T-helper 1 cell treated with Interleukin-12 subunit alpha and Interleukin-12 subunit beta and Interleukin-4 antibody, amounts not matched to agents 30 μg/mL and 1 μg/mL, for 36 hours (primary cell): Measurements from ENCODE around the gene CEP112.

Experiments used
- H3K27ac Mint-ChIP-seq: one replicate; pipeline ENCODE4 v1.8.0; 2021; ENCODE audit warnings: mild to moderate bottlenecking, mixed read lengths
- H3K27me3 Mint-ChIP-seq: one replicate; pipeline ENCODE4 v1.8.0; 2021; ENCODE audit warnings: low read depth, mixed read lengths
- H3K36me3 Mint-ChIP-seq: one replicate; pipeline ENCODE4 v1.8.0; 2021; ENCODE audit warnings: low read depth, mixed read lengths
- H3K4me1 Mint-ChIP-seq: one replicate; pipeline ENCODE4 v1.8.0; 2021; ENCODE audit warnings: low read depth, mixed read lengths
- H3K4me3 Mint-ChIP-seq: one replicate; pipeline ENCODE4 v1.8.0; 2021; ENCODE audit warnings: mild to moderate bottlenecking, moderate library complexity, mixed read lengths
- H3K9me3 Mint-ChIP-seq: one replicate; pipeline ENCODE4 v1.8.0; 2021; ENCODE audit warnings: mixed read lengths

CEP112 gene

GRCh38 chr17:66032082-66032712, 159.7 kb downstream of the CEP112 start:
- Mint-ChIP-seq H3K4me3 (no peak overlapping the region), H3K4me1 (peaks cover 3% of the 10 kb centered on the region), H3K27me3 (peaks cover 8% of the 10 kb centered on the region), H3K27ac (no peak overlapping the region), H3K9me3 (no peaks in the 10 kb centered on the region), H3K36me3 (peaks cover 2% of the 10 kb centered on the region)

GRCh38 chr17:66025551-66025950, 166.4 kb downstream of the CEP112 start:
- no peak overlapping the region for H3K27ac Mint-ChIP-seq
- peaks cover 4% of the 10 kb centered on the region for H3K36me3 Mint-ChIP-seq
- peaks cover 18% of the 10 kb centered on the region for H3K27me3 Mint-ChIP-seq
- no peak overlapping the region for H3K4me3 Mint-ChIP-seq
- peaks cover 26% of the 10 kb centered on the region for H3K9me3 Mint-ChIP-seq
- no peaks in the 10 kb centered on the region for H3K4me1 Mint-ChIP-seq

- H3K36me3 Mint-ChIP-seq, result peaks cover 2% of the 10 kb centered on the region
- H3K4me1 Mint-ChIP-seq, result no peaks in the 10 kb centered on the region
- no peak overlapping the region for H3K4me3 Mint-ChIP-seq
- no peak overlapping the region for H3K27ac Mint-ChIP-seq
- peaks cover 26% of the 10 kb centered on the region for H3K9me3 Mint-ChIP-seq
- H3K27me3 Mint-ChIP-seq, result peaks cover 18% of the 10 kb centered on the region
Measured at GRCh38 chr17:66021757-66022156, 170.2 kb downstream of the CEP112 start.

GRCh38 chr17:66018786-66019185, 173.1 kb downstream of the CEP112 start:
- Mint-ChIP-seq H3K36me3 (peaks cover 2% of the 10 kb centered on the region), H3K27ac (no peak overlapping the region), H3K9me3 (peaks cover 11% of the 10 kb centered on the region), H3K4me3 (no peak overlapping the region), H3K27me3 (peaks cover 6% of the 10 kb centered on the region), H3K4me1 (no peaks in the 10 kb centered on the region)

GRCh38 chr17:66016231-66016630, 175.7 kb downstream of the CEP112 start:
- H3K4me1 Mint-ChIP-seq, result no peaks in the 10 kb centered on the region
- H3K9me3 Mint-ChIP-seq, result no peaks in the 10 kb centered on the region
- no peaks in the 10 kb centered on the region for H3K36me3 Mint-ChIP-seq
- no peak overlapping the region for H3K27ac Mint-ChIP-seq
- H3K4me3 Mint-ChIP-seq, result no peak overlapping the region
- H3K27me3 Mint-ChIP-seq, result no peaks in the 10 kb centered on the region

GRCh38 chr17:66008680-66009079, 183.3 kb downstream of the CEP112 start:
- Mint-ChIP-seq H3K27me3 (peaks cover 4% of the 10 kb centered on the region), H3K4me3 (no peak overlapping the region), H3K36me3 (no peaks in the 10 kb centered on the region), H3K4me1 (no peaks in the 10 kb centered on the region), H3K9me3 (peaks cover 6% of the 10 kb centered on the region), H3K27ac (no peak overlapping the region)

- H3K4me3 Mint-ChIP-seq, result no peak overlapping the region
- peaks cover 6% of the 10 kb centered on the region for H3K9me3 Mint-ChIP-seq
- no peak overlapping the region for H3K27ac Mint-ChIP-seq
- no peaks in the 10 kb centered on the region for H3K4me1 Mint-ChIP-seq
- peaks cover 4% of the 10 kb centered on the region for H3K27me3 Mint-ChIP-seq
- no peaks in the 10 kb centered on the region for H3K36me3 Mint-ChIP-seq
Measured at GRCh38 chr17:66006654-66007053, 185.3 kb downstream of the CEP112 start.

GRCh38 chr17:66002812-66003211, 189.1 kb downstream of the CEP112 start:
- Mint-ChIP-seq H3K9me3 (peaks cover 5% of the 10 kb centered on the region), H3K27ac (no peak overlapping the region), H3K27me3 (peaks cover 4% of the 10 kb centered on the region), H3K4me1 (peaks cover 2% of the 10 kb centered on the region), H3K4me3 (no peak overlapping the region), H3K36me3 (no peaks in the 10 kb centered on the region)

- Mint-ChIP-seq H3K27me3 (peaks cover 4% of the 10 kb centered on the region), H3K4me3 (no peak overlapping the region), H3K4me1 (peaks cover 2% of the 10 kb centered on the region), H3K27ac (no peak overlapping the region), H3K36me3 (no peaks in the 10 kb centered on the region), H3K9me3 (peaks cover 5% of the 10 kb centered on the region)
Measured at GRCh38 chr17:66002063-66002585, 189.8 kb downstream of the CEP112 start.

GRCh38 chr17:66000216-66000615, 191.7 kb downstream of the CEP112 start:
- Mint-ChIP-seq H3K4me3 (no peak overlapping the region), H3K36me3 (no peaks in the 10 kb centered on the region), H3K4me1 (peaks cover 2% of the 10 kb centered on the region), H3K27ac (no peak overlapping the region), H3K9me3 (peaks cover 5% of the 10 kb centered on the region), H3K27me3 (peaks cover 4% of the 10 kb centered on the region)

- peaks cover 5% of the 10 kb centered on the region for H3K9me3 Mint-ChIP-seq
Measured at GRCh38 chr17:65998675-65999074, 193.3 kb downstream of the CEP112 start.

GRCh38 chr17:65994679-65995078, 197.3 kb downstream of the CEP112 start:
- Mint-ChIP-seq H3K27me3 (no peaks in the 10 kb centered on the region), H3K9me3 (no peaks in the 10 kb centered on the region), H3K4me3 (no peak overlapping the region), H3K4me1 (no peaks in the 10 kb centered on the region), H3K27ac (no peak overlapping the region), H3K36me3 (no peaks in the 10 kb centered on the region)

More at GRCh38 chr17:65998675-65999074, 193.3 kb downstream of the CEP112 start:
- peaks cover 2% of the 10 kb centered on the region for H3K4me1 Mint-ChIP-seq
- no peak overlapping the region for H3K4me3 Mint-ChIP-seq
- no peaks in the 10 kb centered on the region for H3K36me3 Mint-ChIP-seq
- H3K27ac Mint-ChIP-seq, result no peak overlapping the region
- no peaks in the 10 kb centered on the region for H3K27me3 Mint-ChIP-seq

- H3K36me3 Mint-ChIP-seq, result no peaks in the 10 kb centered on the region
- no peak overlapping the region for H3K4me3 Mint-ChIP-seq
- H3K27ac Mint-ChIP-seq, result no peak overlapping the region
- no peaks in the 10 kb centered on the region for H3K27me3 Mint-ChIP-seq
- H3K9me3 Mint-ChIP-seq, result no peaks in the 10 kb centered on the region
- no peaks in the 10 kb centered on the region for H3K4me1 Mint-ChIP-seq
Measured at GRCh38 chr17:65994114-65994513, 197.8 kb downstream of the CEP112 start.

GRCh38 chr17:65990593-65990992, 201.3 kb downstream of the CEP112 start:
- no peaks in the 10 kb centered on the region for H3K4me1 Mint-ChIP-seq
- H3K9me3 Mint-ChIP-seq, result peaks cover 9% of the 10 kb centered on the region
- H3K4me3 Mint-ChIP-seq, result no peak overlapping the region
- H3K36me3 Mint-ChIP-seq, result no peaks in the 10 kb centered on the region
- H3K27me3 Mint-ChIP-seq, result peaks cover 4% of the 10 kb centered on the region
- no peak overlapping the region for H3K27ac Mint-ChIP-seq

GRCh38 chr17:65988451-65988850, 203.5 kb downstream of the CEP112 start:
- peaks cover 4% of the 10 kb centered on the region for H3K27me3 Mint-ChIP-seq
- H3K9me3 Mint-ChIP-seq, result peaks cover 9% of the 10 kb centered on the region

More at GRCh38 chr17:65988451-65988850, 203.5 kb downstream of the CEP112 start:
- Mint-ChIP-seq H3K27ac (no peak overlapping the region), H3K4me1 (no peaks in the 10 kb centered on the region), H3K36me3 (no peaks in the 10 kb centered on the region), H3K4me3 (no peak overlapping the region)
